Measurements from ENCODE around the gene VTI1A. TPM values are rescaled to one million over a fixed set of nuclear protein-coding genes. Genes with fewer than 3 reads are reported as not detected.

VTI1A gene
- total RNA-seq, 1 experiment from 2014 or later: 44.4 TPM

DNA sequence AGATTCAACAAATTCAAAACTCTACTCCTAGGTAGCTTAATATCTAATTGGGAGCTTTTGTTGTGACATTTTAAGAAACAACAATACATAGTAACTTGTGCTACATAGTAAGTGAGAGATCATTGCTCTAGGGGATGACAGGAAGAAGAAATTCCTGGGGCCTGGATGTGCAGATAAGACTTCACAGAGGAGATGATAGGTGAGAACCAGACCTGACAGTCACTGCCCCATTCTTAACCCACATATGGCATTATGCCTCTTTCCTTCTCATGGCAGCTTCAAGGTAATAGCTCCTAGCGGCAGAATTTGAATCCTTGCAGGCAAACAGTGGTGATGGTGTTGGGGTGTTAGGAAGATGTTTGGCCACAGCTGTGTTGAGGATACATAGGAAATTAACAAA is 233.6 kb downstream of the VTI1A start:
- no peaks in the 10 kb centered on the region for H3K9me3 Mint-ChIP-seq (ENCODE audit: unreplicated experiment)
- POLR2A ChIA-PET: interaction anchor here (0.5 to 1.4 kb wide), 2 partner anchors 14 to 238 kb away, joined by 3 read pairs; no protein-coding TSS in a partner anchor

DNA sequence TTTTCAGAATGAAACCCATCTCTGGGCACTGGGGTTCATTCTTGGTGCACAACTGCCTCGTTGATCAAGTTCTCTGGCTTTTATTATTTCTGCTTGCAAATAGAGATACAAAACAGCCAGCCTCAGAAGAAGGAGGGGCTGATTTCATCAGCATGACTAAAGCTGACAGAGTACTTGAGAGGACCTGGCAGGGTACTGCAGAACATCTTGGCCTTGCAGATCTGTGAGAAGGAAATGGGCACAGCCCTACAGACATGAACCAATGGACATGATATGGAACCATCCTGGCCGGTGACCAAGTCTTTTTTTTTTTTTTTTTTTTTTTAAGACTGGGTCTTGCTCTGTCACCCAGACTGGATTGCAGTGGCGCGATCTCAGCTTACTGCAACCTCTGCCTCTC is 240.6 kb downstream of the VTI1A start:
- H3K4me3 Mint-ChIP-seq (ENCODE audit: unreplicated experiment): no peak overlapping the region
- no peaks in the 10 kb centered on the region for H3K27me3 Mint-ChIP-seq (ENCODE audit: insufficient read depth, unreplicated experiment)
- H3K9me3 Mint-ChIP-seq (ENCODE audit: unreplicated experiment): no peaks in the 10 kb centered on the region
- BruUV-seq (replicated peaks): no TSS peak
- TF ChIP-seq, protein P1, sequence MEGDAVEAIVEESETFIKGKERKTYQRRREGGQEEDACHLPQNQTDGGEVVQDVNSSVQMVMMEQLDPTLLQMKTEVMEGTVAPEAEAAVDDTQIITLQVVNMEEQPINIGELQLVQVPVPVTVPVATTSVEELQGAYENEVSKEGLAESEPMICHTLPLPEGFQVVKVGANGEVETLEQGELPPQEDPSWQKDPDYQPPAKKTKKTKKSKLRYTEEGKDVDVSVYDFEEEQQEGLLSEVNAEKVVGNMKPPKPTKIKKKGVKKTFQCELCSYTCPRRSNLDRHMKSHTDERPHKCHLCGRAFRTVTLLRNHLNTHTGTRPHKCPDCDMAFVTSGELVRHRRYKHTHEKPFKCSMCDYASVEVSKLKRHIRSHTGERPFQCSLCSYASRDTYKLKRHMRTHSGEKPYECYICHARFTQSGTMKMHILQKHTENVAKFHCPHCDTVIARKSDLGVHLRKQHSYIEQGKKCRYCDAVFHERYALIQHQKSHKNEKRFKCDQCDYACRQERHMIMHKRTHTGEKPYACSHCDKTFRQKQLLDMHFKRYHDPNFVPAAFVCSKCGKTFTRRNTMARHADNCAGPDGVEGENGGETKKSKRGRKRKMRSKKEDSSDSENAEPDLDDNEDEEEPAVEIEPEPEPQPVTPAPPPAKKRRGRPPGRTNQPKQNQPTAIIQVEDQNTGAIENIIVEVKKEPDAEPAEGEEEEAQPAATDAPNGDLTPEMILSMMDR (IDR thresholded peaks at IDR 0.05; ENCODE audit: unreplicated experiment): no peak
- intact Hi-C loops (cut with micrococcal nuclease): no loop called here
- peak; percentile 64 for DNase-seq (ENCODE audit: unreplicated experiment)
- peaks cover 5% of the 10 kb centered on the region for H3K4me1 Mint-ChIP-seq (ENCODE audit: insufficient read depth, unreplicated experiment)
- no peaks in the 10 kb centered on the region for H3K36me3 Mint-ChIP-seq (ENCODE audit: insufficient read depth, unreplicated experiment)
- CTCF ChIA-PET: interaction anchor here (0.6 to 0.7 kb wide), 2 partner anchors 12 to 709 kb away, joined by 3 to 4 read pairs; no protein-coding TSS in a partner anchor
- POLR2A ChIA-PET: no interaction called here
- H3K27ac Mint-ChIP-seq (ENCODE audit: low read depth, unreplicated experiment): no peak overlapping the region

More for the DNA sequence above, 233.6 kb downstream of the VTI1A start:
- intact Hi-C loops (cut with micrococcal nuclease): no loop called here
- no peaks in the 10 kb centered on the region for H3K4me1 Mint-ChIP-seq (ENCODE audit: insufficient read depth, unreplicated experiment)
- H3K4me3 Mint-ChIP-seq (ENCODE audit: unreplicated experiment): no peak overlapping the region
- peaks cover 6% of the 10 kb centered on the region for H3K36me3 Mint-ChIP-seq (ENCODE audit: insufficient read depth, unreplicated experiment)
- BruUV-seq (replicated peaks): no TSS peak
- H3K27me3 Mint-ChIP-seq (ENCODE audit: insufficient read depth, unreplicated experiment): no peaks in the 10 kb centered on the region
- H3K27ac Mint-ChIP-seq (ENCODE audit: low read depth, unreplicated experiment): no peak overlapping the region
- no peak for DNase-seq (ENCODE audit: unreplicated experiment)
- TF ChIP-seq, protein P1 (IDR thresholded peaks at IDR 0.05; ENCODE audit: unreplicated experiment): no peak
- CTCF ChIA-PET: interaction anchor here (0.6 to 1.4 kb wide), 3 partner anchors 14 to 74 kb away, joined by 3 to 5 read pairs (median 3); no protein-coding TSS in a partner anchor

DNA sequence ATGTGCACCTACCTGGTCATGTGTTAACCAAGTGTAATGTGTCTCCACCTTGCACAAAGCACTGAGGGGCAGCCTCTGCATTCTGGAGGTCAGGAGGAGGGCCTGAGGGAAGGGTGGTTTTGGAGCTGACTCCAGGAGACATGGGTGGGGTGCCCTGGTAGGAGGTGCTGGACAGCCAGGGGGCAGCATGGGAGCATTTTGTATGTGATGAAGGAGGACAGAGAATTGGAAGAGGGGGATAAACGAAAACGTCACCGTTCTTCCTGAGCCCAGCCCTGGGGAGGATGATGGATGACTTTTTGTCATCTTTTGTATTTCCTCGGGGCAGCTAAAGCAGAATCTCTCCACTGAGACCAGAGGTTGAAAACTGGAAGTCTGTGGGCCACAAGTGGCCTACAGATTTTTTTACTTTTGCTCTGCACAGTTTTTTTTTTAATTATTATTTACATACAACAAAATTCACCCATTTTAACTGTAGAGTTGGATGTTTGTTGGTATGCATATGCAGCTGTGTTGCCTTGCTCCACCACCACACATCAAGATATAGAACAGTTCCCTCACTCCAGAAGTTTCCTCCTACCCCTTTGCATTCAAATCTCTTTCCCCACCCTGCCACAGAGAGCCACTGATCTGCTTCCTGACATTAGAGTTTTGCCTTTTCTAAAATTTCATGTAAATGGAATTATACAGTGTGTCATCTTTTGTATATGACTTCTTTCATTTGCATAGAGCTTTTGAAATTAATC is 242.5 kb downstream of the VTI1A start:
- ChIA-PET POLR2A (interaction anchor here (0.7 kb wide), 1 partner anchor 426 kb away, joined by 5 read pairs; no protein-coding TSS in a partner anchor), CTCF (interaction anchor here (0.6 to 0.7 kb wide), 2 partner anchors 160 to 436 kb away, joined by 3 read pairs; no protein-coding TSS in a partner anchor)
- TF ChIP-seq, protein P1 (IDR thresholded peaks at IDR 0.05; ENCODE audit: unreplicated experiment): no peak
- Mint-ChIP-seq H3K4me1 (ENCODE audit: insufficient read depth, unreplicated experiment) (peaks cover 5% of the 10 kb centered on the region), H3K27ac (ENCODE audit: low read depth, unreplicated experiment) (no peak overlapping the region), H3K36me3 (ENCODE audit: insufficient read depth, unreplicated experiment) (no peaks in the 10 kb centered on the region), H3K27me3 (ENCODE audit: insufficient read depth, unreplicated experiment) (no peaks in the 10 kb centered on the region), H3K4me3 (ENCODE audit: unreplicated experiment) (no peak overlapping the region), H3K9me3 (ENCODE audit: unreplicated experiment) (no peaks in the 10 kb centered on the region)
- peak; percentile 20 for DNase-seq (ENCODE audit: unreplicated experiment)
- intact Hi-C loops (cut with micrococcal nuclease): no loop called here
- BruUV-seq (replicated peaks): no TSS peak

DNA sequence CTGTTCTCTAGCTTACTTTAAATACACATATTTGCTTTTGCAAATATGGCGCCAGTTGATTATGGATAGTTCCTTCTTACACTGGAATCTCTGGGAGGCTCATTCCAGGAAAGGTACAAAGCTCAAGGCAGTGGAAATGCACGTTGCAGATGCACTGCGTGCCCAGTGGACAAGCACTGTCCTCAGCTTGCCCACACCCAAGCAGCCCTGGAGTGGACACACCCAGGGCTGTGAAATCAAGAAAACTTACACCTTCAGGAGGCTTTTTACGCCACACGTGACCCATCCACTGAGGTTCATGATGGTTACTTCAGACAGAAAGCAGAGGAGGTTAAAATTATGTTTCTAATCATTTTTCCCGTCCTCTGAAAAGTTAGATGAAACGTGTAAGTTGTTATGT is 248.5 kb downstream of the VTI1A start:
- POLR2A ChIA-PET: interaction anchor here (1.4 kb wide), 1 partner anchor 15 kb away, joined by 3 read pairs; no protein-coding TSS in a partner anchor
- H3K27me3 Mint-ChIP-seq (ENCODE audit: insufficient read depth, unreplicated experiment): no peaks in the 10 kb centered on the region
- CTCF ChIA-PET: interaction anchor here (1.0 kb wide), 1 partner anchor 11 kb away, joined by 3 read pairs; no protein-coding TSS in a partner anchor
- no peak overlapping the region for H3K27ac Mint-ChIP-seq (ENCODE audit: low read depth, unreplicated experiment)
- no peaks in the 10 kb centered on the region for H3K9me3 Mint-ChIP-seq (ENCODE audit: unreplicated experiment)
- no peak overlapping the region for H3K4me3 Mint-ChIP-seq (ENCODE audit: unreplicated experiment)
- intact Hi-C loops (cut with micrococcal nuclease): no loop called here
- TF ChIP-seq, protein P1 (IDR thresholded peaks at IDR 0.05; ENCODE audit: unreplicated experiment): no peak
- no peak for DNase-seq (ENCODE audit: unreplicated experiment)
- no peaks in the 10 kb centered on the region for H3K4me1 Mint-ChIP-seq (ENCODE audit: insufficient read depth, unreplicated experiment)
- BruUV-seq (replicated peaks): no TSS peak
- peaks cover 10% of the 10 kb centered on the region for H3K36me3 Mint-ChIP-seq (ENCODE audit: insufficient read depth, unreplicated experiment)

Measured in MCF 10A (cell line).